ENCODE results near the gene DPEP2. TPM values are rescaled to one million over a fixed set of nuclear protein-coding genes. Genes with fewer than 3 reads are reported as not detected.
"Not testable (repeated sequence)": the region's sequence is repeated elsewhere in the genome, so short reads cannot be mapped to it uniquely, and the experiment has no call there.

DPEP2 gene
- total RNA-seq, 1 donor from 2014 or later: 14.4 TPM

GRCh38 chr16:68009157-68009735 is 10.0 kb upstream of the DPEP2 start:
- intact Hi-C loops (cut with micrococcal nuclease): no loop called here

GRCh38 chr16:68005786-68006286 is 6.6 kb upstream of the DPEP2 start:
- intact Hi-C loops (cut with micrococcal nuclease): loop anchor here (1.0 kb wide), 1 partner anchor 13 kb away; no protein-coding TSS in a partner anchor

- intact Hi-C loops (cut with micrococcal nuclease): no loop called here
Measured at GRCh38 chr16:68005211-68005610, 5.9 kb upstream of the DPEP2 start.

GRCh38 chr16:68003031-68003430 is 3.7 kb upstream of the DPEP2 start:
- intact Hi-C loops (cut with micrococcal nuclease): no loop called here

GRCh38 chr16:68000450-68000849 is 1.2 kb upstream of the DPEP2 start:
- intact Hi-C loops (cut with micrococcal nuclease): no loop called here

- intact Hi-C loops (cut with micrococcal nuclease): loop anchor here (1.0 kb wide), 1 partner anchor 107 kb away; the partner anchor contains the start of gene PSKH1
Measured at GRCh38 chr16:67999985-68000384, 701 bp upstream of the DPEP2 start.

- intact Hi-C loops (cut with micrococcal nuclease): not testable (repeated sequence)
Measured at GRCh38 chr16:67998231-67998778, 979 bp downstream of the DPEP2 start.

GRCh38 chr16:67996666-67997065 is 2.6 kb downstream of the DPEP2 start:
- intact Hi-C loops (cut with micrococcal nuclease): no loop called here

- intact Hi-C loops (cut with micrococcal nuclease): no loop called here
Measured at GRCh38 chr16:67995423-67995822, 3.9 kb downstream of the DPEP2 start.

GRCh38 chr16:67994040-67994408 is 5.3 kb downstream of the DPEP2 start:
- intact Hi-C loops (cut with micrococcal nuclease): not testable (repeated sequence)

- intact Hi-C loops (cut with micrococcal nuclease): loop anchor here (1.0 kb wide), 10 partner anchors 10 to 472 kb away; partner anchors contain the start of genes DDX28, DUS2 and NFATC3
Measured at GRCh38 chr16:67993207-67994039, 5.9 kb downstream of the DPEP2 start.

GRCh38 chr16:67992661-67993206 is 6.5 kb downstream of the DPEP2 start:
- intact Hi-C loops (cut with micrococcal nuclease): loop anchor here (1.0 kb wide), 10 partner anchors 9 to 471 kb away; partner anchors contain the start of genes DDX28, DUS2 and NFATC3

- intact Hi-C loops (cut with micrococcal nuclease): no loop called here
Measured at GRCh38 chr16:67990018-67990386, 9.3 kb downstream of the DPEP2 start.

GRCh38 chr16:67989322-67990017 is 9.8 kb downstream of the DPEP2 start:
- intact Hi-C loops (cut with micrococcal nuclease): no loop called here

GRCh38 chr16:67988675-67989074 is 10.6 kb downstream of the DPEP2 start:
- intact Hi-C loops (cut with micrococcal nuclease): no loop called here

GRCh38 chr16:67987460-67988160 is 11.7 kb downstream of the DPEP2 start:
- intact Hi-C loops (cut with micrococcal nuclease): no loop called here

- intact Hi-C loops (cut with micrococcal nuclease): no loop called here
Measured at GRCh38 chr16:67986949-67987348, 12.3 kb downstream of the DPEP2 start.

GRCh38 chr16:67982011-67982696 is 17.1 kb downstream of the DPEP2 start:
- intact Hi-C loops (cut with micrococcal nuclease): no loop called here

GRCh38 chr16:67979955-67980678 is 19.2 kb downstream of the DPEP2 start, which contains the start of gene DPEP3:
Gene DPEP3, minus strand, starts transcription at chr16:67980499. Its CDS starts 119 bp downstream, at chr16:67980380.
- intact Hi-C loops (cut with micrococcal nuclease): no loop called here
